Neural crest cell (in vitro differentiated cells): ENCODE measurements around the gene MDK. TPM values are rescaled to one million over a fixed set of nuclear protein-coding genes. Genes with fewer than 3 reads are reported as not detected.

Source experiments
- DNase-seq: peaks from one replicate; pipeline ENCODE4 v3.0.0; 2021; ENCODE audit warnings: low read depth, mixed read lengths, low spot score
- H3K27ac Mint-ChIP-seq: one replicate; pipeline ENCODE4 v1.8.0; 2021; ENCODE audit warnings: mild to moderate bottlenecking, mixed read lengths; ENCODE audit not compliant: unreplicated experiment
- H3K27me3 Mint-ChIP-seq: 2 replicates; pipeline ENCODE4 v1.8.0; 2021; ENCODE audit warnings: low read depth, mild to moderate bottlenecking, mixed read lengths
- H3K36me3 Mint-ChIP-seq: 2 replicates; pipeline ENCODE4 v1.8.0; 2021; ENCODE audit warnings: low read depth, mild to moderate bottlenecking, mixed read lengths
- H3K4me1 Mint-ChIP-seq: 2 replicates; pipeline ENCODE4 v1.8.0; 2021; ENCODE audit warnings: mixed read lengths
- H3K4me3 Mint-ChIP-seq: one replicate; pipeline ENCODE4 v1.8.0; 2021; ENCODE audit warnings: mild to moderate bottlenecking, mixed read lengths
- H3K9me3 Mint-ChIP-seq: 2 replicates; pipeline ENCODE4 v1.8.0; 2021; ENCODE audit warnings: mixed read lengths
- CTCF ChIP-seq: fragments of 200-600 bp; sonication (generic); conservative IDR thresholded peaks from 2 replicates; pipeline ENCODE4 v1.5.0; 2021; ENCODE audit warnings: antibody characterized with exemption, mild to moderate bottlenecking
- total RNA-seq: library from RNA; stranded (reverse); gene quantifications from 2 replicates; pipeline ENCODE4 v1.2.1, GENCODE V29; 2021

The MDK gene
- total RNA-seq, 1 donor from 2014 or later = 781 TPM

GRCh38 chr11:46391186-46391577 is 9.7 kb downstream of the MDK start:
- Mint-ChIP-seq H3K9me3 (no peaks in the 10 kb centered on the region), H3K27ac (no peak overlapping the region)

GRCh38 chr11:46391578-46392420 is 10.3 kb downstream of the MDK start, which contains the start of gene CHRM4:
Gene CHRM4 (minus strand): TSS chr11:46391776. CDS start chr11:46386557, 5,219 bp downstream.
- H3K4me3 Mint-ChIP-seq = peak within 1 kb of the TSS; percentile 90

More at GRCh38 chr11:46391186-46391577, 9.7 kb downstream of the MDK start:
- peaks cover 18% of the 10 kb centered on the region for H3K4me1 Mint-ChIP-seq
- no peak for TF ChIP-seq CTCF
- H3K27me3 Mint-ChIP-seq = peaks cover 69% of the 10 kb centered on the region
- no peak overlapping the region for H3K4me3 Mint-ChIP-seq
- no peak for DNase-seq
- no peaks in the 10 kb centered on the region for H3K36me3 Mint-ChIP-seq

GRCh38 chr11:46392421-46393230 is 11.2 kb downstream of the MDK start:
- Mint-ChIP-seq H3K27me3 (peaks cover 55% of the 10 kb centered on the region), H3K9me3 (no peaks in the 10 kb centered on the region), H3K4me1 (peaks cover 18% of the 10 kb centered on the region), H3K36me3 (no peaks in the 10 kb centered on the region), H3K4me3 (peak overlapping the region; percentile 90), H3K27ac (no peak overlapping the region)
- TF ChIP-seq CTCF = no peak
- DNase-seq = peak; percentile 85

More at GRCh38 chr11:46391578-46392420, 10.3 kb downstream of the MDK start, which contains the start of gene CHRM4:
- H3K27me3 Mint-ChIP-seq = peaks cover 63% of the 10 kb centered on the region
- no peaks in the 10 kb centered on the region for H3K9me3 Mint-ChIP-seq
- H3K36me3 Mint-ChIP-seq = no peaks in the 10 kb centered on the region
- DNase-seq = peak; percentile 51
- no peak within 1 kb of the TSS for H3K27ac Mint-ChIP-seq
- peak; percentile 57 for TF ChIP-seq CTCF
- H3K4me1 Mint-ChIP-seq = peaks cover 18% of the 10 kb centered on the region

GRCh38 chr11:46393231-46393616 is 11.8 kb downstream of the MDK start:
- TF ChIP-seq CTCF = no peak

GRCh38 chr11:46393759-46394158 is 12.3 kb downstream of the MDK start:
- H3K27ac Mint-ChIP-seq = no peak overlapping the region
- H3K27me3 Mint-ChIP-seq = peaks cover 44% of the 10 kb centered on the region

More at GRCh38 chr11:46393231-46393616, 11.8 kb downstream of the MDK start:
- Mint-ChIP-seq H3K4me1 (peaks cover 15% of the 10 kb centered on the region), H3K36me3 (no peaks in the 10 kb centered on the region), H3K27me3 (peaks cover 49% of the 10 kb centered on the region), H3K27ac (no peak overlapping the region), H3K4me3 (peak overlapping the region; percentile 90), H3K9me3 (no peaks in the 10 kb centered on the region)
- no peak for DNase-seq

More at GRCh38 chr11:46393759-46394158, 12.3 kb downstream of the MDK start:
- no peak for TF ChIP-seq CTCF
- no peak for DNase-seq
- Mint-ChIP-seq H3K4me3 (no peak overlapping the region), H3K4me1 (peaks cover 9% of the 10 kb centered on the region), H3K9me3 (no peaks in the 10 kb centered on the region), H3K36me3 (no peaks in the 10 kb centered on the region)
